Thymus (tissue), 11 donors: ENCODE data around the gene MCC. TPM values are rescaled to one million over a fixed set of nuclear protein-coding genes. Genes with fewer than 3 reads are reported as not detected.
A peak's percentile ranks its signal among the peaks of the same experiment; 100 is the strongest.

Source experiments
- DNase-seq, 9 donors: peaks; one replicate each; pipeline ENCODE4 v3.0.0-alpha.2; 2013; ENCODE audit warnings: low spot score in 9 of 9, low read depth in 6 of 9, missing footprints in 1 of 9
- H3K27ac ChIP-seq, 2 donors: one replicate each; pipeline ENCODE4 v1.5.1; 2013; ENCODE audit warnings: control low read depth in 1 of 2, low read depth in 1 of 2, low read length in 1 of 2, mild to moderate bottlenecking in 1 of 2, moderate library complexity in 1 of 2
- H3K27me3 ChIP-seq, 2 donors: one replicate each; pipeline ENCODE4 v1.5.1; 2013; ENCODE audit warnings: low read length in 1 of 2; ENCODE audit not compliant: control insufficient read depth in 2 of 2, insufficient read depth in 1 of 2
- H3K36me3 ChIP-seq, 2 donors: one replicate each; pipeline ENCODE4 v1.5.1; 2013; ENCODE audit warnings: low read length in 1 of 2, mild to moderate bottlenecking in 1 of 2, moderate library complexity in 1 of 2; ENCODE audit not compliant: control insufficient read depth in 2 of 2, insufficient read depth in 2 of 2
- H3K4me1 ChIP-seq, 2 donors: one replicate each; pipeline ENCODE4 v1.5.1; 2013; ENCODE audit warnings: low read length in 2 of 2; ENCODE audit not compliant: control insufficient read depth in 2 of 2, insufficient read depth in 2 of 2
- H3K4me3 ChIP-seq, 2 donors: one replicate each; pipeline ENCODE4 v1.5.1; 2013; ENCODE audit warnings: low read length in 2 of 2, control low read depth in 1 of 2, mild to moderate bottlenecking in 1 of 2
- H3K9me3 ChIP-seq, 2 donors: one replicate each; pipeline ENCODE4 v1.5.1; 2013; ENCODE audit warnings: low read length in 1 of 2, mild to moderate bottlenecking in 1 of 2; ENCODE audit not compliant: control insufficient read depth in 2 of 2, insufficient read depth in 1 of 2
- WGBS: extraction: QIAGEN DNeasy Blood & Tissue Kit; methylation state at CpG from one replicate; pipeline ENCODE4 v1.1.7; 2013; 5-methylcytosine and 5-hydroxymethylcytosine counted together
- polyA plus RNA-seq: library from polyadenylated mRNA; stranded (reverse); fragments of 200-250 nt; gene quantifications from one replicate; pipeline ENCODE4 v1.2.3, GENCODE V29; 2013
- total RNA-seq: library from RNA; stranded (reverse); fragments of 120-200 nt; gene quantifications from one replicate; pipeline ENCODE4 v1.2.4, GENCODE V29; 2013
- donor health status: healthy.

MCC gene
- total and polyA plus RNA-seq, 2 donors, result 5.1 to 7.0 TPM

DNA sequence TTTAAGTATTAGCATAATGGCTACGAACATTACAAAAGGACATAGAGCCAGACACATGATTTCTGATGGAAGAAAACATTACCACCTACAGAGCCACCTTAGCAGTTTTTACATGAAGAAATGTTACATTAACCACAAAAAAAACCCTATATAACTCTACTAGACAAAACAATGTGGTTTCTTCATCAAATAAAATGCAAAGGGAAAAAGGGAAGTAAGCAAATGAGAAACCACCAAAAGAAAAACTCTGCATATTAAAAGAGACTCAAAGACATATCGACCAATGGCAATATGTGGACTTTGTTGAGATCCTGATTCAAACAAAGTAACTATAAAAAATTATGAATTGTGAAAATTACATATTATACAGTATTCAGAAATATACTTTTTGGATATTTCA, 186.1 kb downstream of the MCC start:
- H3K4me3 ChIP-seq, result no peak overlapping the region
- no peak for DNase-seq
- no peaks in the 10 kb centered on the region for H3K36me3 ChIP-seq
- no peaks in the 10 kb centered on the region for H3K9me3 ChIP-seq
- peaks cover 0 to 4% of the 10 kb centered on the region in 2 donors for H3K27me3 ChIP-seq
- no peak overlapping the region for H3K27ac ChIP-seq
- H3K4me1 ChIP-seq, result no peaks in the 10 kb centered on the region
- 26% methylated on average over 2 of the region's 2 CpGs for WGBS

DNA sequence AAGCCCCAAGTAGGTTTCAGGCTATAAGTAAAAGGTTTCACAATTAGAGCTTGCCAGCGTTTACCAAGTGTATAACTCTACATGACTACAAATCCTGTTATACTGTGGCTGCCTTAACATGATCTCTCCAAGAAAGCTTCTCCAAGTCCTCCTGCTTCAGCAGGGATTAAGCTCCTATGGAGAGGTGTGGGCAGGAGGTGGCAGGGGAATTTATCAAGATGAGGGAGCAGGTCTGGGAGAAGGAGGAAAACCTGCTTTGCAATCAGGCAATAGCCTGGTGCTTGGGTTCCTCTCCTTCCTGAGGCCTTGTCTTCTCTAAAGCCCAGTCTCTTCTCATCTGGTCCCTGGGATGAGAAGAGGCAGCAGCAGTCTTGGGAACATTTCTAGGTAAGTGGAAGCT, 188.7 kb downstream of the MCC start:
- Histone ChIP-seq H3K27ac (no peak overlapping the region), H3K27me3 (peaks cover 7 to 27% of the 10 kb centered on the region in 2 donors), H3K4me1 (peaks cover 0 to 7% of the 10 kb centered on the region in 2 donors), H3K36me3 (no peaks in the 10 kb centered on the region), H3K9me3 (no peaks in the 10 kb centered on the region), H3K4me3 (no peak overlapping the region)
- no peak for DNase-seq
- 100% methylated on average over 1 of the region's 1 CpG for WGBS

DNA sequence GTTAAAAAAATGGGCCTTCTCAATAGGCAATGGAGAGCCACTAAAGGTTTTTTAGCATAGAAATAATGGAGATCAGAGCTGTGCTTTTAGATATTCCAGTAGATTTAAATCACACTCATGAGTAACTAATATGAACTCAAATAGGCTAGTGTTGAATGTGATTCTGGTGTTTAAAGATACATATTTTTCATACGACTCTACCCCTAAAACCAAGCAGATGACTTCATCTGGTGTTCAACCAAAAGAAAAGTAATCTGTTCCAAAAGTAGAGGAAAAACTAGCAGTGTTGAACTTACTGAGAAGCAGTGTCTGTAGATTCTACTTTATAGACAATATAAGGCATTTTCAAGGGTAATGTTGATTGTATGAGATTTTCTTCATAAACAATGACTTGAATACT, 191.6 kb downstream of the MCC start:
- WGBS, result 97% methylated on average over 1 of the region's 1 CpG
- no peaks in the 10 kb centered on the region for H3K36me3 ChIP-seq

DNA sequence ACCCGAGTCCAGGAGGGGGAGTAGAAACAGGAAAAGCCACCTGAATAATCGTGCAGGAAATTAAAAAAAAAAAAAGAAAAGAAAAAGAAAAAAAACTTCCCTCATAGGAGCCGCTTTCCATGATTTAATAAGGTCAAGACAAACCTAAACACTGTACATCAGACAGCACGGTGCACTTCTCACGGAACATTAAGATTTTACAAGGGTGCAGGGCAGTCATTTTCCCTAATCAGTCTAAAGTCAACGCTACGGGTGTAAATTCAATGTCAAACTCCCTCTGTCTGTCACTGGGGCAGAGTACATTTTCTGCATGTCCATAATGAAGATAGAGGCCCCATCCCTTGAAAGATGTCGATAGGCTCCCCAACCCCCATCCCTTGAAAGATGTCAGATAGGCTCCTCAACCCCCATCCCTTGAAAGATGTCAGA, 193.1 kb downstream of the MCC start:
- DNase-seq, result no peak
- peaks cover 0 to 17% of the 10 kb centered on the region in 2 donors for H3K4me1 ChIP-seq
- 7% methylated on average over 8 of the region's 8 CpGs for WGBS
- peaks cover 22 to 62% of the 10 kb centered on the region in 2 donors for H3K27me3 ChIP-seq
- H3K36me3 ChIP-seq, result no peaks in the 10 kb centered on the region
- H3K27ac ChIP-seq, result no peak overlapping the region
- peak overlapping the region; percentile 46 to 57 for H3K4me3 ChIP-seq
- no peaks in the 10 kb centered on the region for H3K9me3 ChIP-seq

More for the DNA sequence above, 191.6 kb downstream of the MCC start:
- H3K9me3 ChIP-seq, result no peaks in the 10 kb centered on the region
- peaks cover 18 to 56% of the 10 kb centered on the region in 2 donors for H3K27me3 ChIP-seq
- DNase-seq, result no peak
- peaks cover 0 to 17% of the 10 kb centered on the region in 2 donors for H3K4me1 ChIP-seq
- no peak overlapping the region for H3K4me3 ChIP-seq
- H3K27ac ChIP-seq, result no peak overlapping the region

DNA sequence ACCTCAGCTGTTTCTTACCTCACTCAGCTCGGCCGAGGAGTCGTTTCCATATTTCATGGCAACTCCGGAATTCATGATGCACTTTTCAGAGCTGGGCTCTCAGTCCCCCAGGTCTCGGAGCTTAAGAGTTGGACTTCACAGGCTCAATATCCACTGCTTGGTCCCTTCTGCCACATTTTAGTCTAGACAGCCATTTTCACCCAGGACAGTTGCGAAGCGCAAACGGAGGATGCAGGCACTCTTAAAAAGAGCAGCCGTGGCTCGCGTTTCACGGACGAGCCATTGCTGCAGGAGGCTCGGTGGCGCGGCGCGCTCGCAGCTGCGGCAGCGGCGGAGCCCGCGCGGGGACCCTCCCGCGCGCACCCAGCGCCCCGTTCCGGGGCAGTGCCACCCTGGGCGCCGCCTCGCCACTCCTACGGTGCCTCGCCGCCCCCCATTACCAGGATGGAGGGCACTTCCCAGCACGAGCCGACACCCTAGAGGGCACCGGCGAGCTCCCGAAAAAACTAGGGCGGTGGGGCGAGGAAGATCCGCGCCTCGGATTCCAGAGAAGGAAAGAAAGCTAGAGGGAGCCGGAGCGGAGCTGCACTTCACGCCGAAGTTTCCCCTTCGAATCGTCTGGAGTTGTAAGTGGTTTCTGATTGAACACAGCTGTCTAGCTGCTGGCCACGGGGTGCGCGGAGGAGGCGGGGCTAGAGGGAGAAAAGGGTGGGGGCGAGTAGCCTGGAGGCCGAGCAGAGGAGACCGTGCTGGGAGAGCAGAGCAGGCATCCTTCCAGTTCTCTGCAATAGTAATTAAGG, 193.7 kb downstream of the MCC start:
- WGBS, result under 1% methylated on average over 60 of the region's 60 CpGs
- Histone ChIP-seq H3K27me3 (peaks cover 22 to 62% of the 10 kb centered on the region in 2 donors), H3K9me3 (no peaks in the 10 kb centered on the region)

DNA sequence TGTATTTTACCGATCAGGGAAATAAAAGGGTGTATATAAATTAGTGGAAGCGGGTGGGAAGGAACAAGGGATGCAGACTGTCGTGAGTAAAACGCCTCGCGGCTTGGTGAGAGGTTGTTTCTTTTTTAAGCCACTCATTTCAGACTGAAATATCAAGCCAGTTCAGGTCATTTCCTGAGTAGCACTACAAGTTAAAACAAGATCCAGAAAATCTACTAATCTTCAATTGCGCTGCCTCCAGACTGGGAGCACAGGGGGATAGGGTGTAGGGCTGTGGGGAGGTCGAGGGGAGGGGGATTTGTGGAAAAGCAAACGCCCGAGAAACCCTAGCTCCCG, 194.3 kb downstream of the MCC start:
- H3K27me3 ChIP-seq, result peaks cover 22 to 62% of the 10 kb centered on the region in 2 donors
- WGBS, result 0% methylated on average over 11 of the region's 11 CpGs
- peak in 1 of 9 donors; percentile 35 for DNase-seq
- H3K27ac ChIP-seq, result peak overlapping the region in 1 of 2 donors; percentile 31
- H3K4me3 ChIP-seq, result peak overlapping the region; percentile 46 to 57
- H3K4me1 ChIP-seq, result peaks cover 0 to 17% of the 10 kb centered on the region in 2 donors
- H3K36me3 ChIP-seq, result no peaks in the 10 kb centered on the region
- no peaks in the 10 kb centered on the region for H3K9me3 ChIP-seq

More for the DNA sequence above, 193.7 kb downstream of the MCC start:
- H3K4me3 ChIP-seq, result peak overlapping the region; percentile 46 to 57
- peak in 7 of 9 donors; percentile 13 to 69 (median 35) for DNase-seq
- H3K36me3 ChIP-seq, result no peaks in the 10 kb centered on the region
- peaks cover 0 to 17% of the 10 kb centered on the region in 2 donors for H3K4me1 ChIP-seq
- H3K27ac ChIP-seq, result peak overlapping the region; percentile 31 to 60

DNA sequence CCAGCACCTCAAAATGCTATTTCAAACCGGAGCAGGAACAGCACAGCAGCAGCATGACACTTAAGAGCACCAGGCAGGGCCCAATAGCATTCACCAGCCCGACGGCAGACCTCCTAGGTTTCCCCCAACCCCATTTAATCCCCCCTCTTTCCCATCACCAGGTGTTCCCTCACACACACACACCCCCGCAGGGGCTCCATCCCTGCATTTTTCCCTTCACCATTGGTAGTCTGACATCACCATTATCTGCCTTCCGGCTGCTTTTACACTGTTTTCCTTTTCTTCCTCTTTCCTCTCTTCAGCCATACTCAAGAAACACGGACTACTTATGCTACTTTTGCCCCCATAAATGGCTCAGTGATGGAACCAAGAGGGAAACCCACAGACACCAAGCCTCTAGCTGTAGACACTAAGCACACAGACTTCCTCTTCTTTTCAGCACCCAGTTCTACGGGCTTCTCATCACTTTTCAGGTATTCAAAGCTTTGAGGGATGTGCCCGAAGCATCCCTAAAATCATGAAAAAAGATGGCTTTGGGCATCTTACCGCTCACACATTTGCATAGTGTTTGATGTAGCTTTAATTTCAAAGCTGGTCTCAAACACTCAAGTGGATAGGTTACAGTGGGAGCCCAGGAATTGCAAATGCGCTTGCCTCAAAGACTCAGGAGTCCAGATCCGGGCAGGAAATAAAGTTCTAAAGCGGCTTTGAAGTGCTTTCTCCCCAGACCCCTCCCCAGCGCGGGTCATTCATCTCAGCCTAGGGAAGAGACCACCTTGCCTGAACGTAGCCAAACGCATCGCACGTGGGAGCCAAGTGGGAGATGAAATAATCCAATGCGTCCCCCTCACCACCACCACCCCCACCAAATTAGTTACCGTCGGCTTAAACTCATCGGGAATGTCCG, 194.9 kb downstream of the MCC start:
- DNase-seq, result peak in 1 of 9 donors; percentile 25
- Histone ChIP-seq H3K27ac (no peak overlapping the region), H3K4me1 (peaks cover 0 to 17% of the 10 kb centered on the region in 2 donors), H3K9me3 (no peaks in the 10 kb centered on the region), H3K4me3 (peak overlapping the region; percentile 46 to 57), H3K36me3 (no peaks in the 10 kb centered on the region), H3K27me3 (peaks cover 22 to 62% of the 10 kb centered on the region in 2 donors)
- WGBS, result 4% methylated on average over 23 of the region's 23 CpGs

DNA sequence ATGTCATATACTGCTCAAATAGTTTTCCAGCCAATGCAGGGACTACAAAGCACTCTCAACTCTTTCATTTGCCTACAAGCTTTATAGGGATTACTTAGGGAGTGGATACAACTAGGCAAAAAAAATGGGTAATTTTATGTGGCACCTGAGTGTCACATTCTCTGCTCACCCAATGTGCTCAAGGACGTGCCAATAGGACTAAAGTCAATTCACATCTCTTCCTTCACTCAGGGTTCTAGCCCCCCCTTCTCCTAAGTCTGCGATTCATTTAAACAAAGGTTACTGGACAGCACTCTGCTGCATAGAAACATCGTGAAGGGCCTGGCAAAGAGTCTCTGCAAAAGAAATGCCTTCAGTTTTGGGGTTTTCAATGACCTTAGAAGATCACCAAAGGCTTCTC, 195.8 kb downstream of the MCC start:
- whole genome bisulfite sequencing, result 90% methylated on average over 3 of the region's 3 CpGs
- H3K36me3 ChIP-seq, result no peaks in the 10 kb centered on the region

DNA sequence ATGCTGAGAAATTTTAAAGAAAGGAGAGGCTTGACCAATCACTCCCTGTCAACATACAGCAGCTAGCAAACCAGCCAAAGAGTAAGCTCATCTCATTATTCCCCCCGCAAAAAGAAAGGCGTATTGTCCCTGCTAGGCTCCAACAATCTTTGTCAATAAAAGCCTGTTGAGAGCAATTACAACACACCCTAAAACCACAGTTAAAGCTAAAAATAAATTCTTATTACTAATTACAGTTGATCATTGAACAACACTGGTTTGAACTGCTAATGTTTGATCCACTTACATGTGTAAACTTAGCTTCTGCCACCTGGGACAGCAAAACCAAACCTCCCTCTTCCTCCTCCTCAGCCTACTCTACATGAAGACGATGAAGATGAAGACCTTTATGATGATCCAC, 204.7 kb downstream of the MCC start:
- H3K27me3 ChIP-seq, result no peaks in the 10 kb centered on the region
- no peaks in the 10 kb centered on the region for H3K36me3 ChIP-seq
- no peaks in the 10 kb centered on the region for H3K9me3 ChIP-seq
- 98% methylated on average over 3 of the region's 3 CpGs for WGBS
- H3K4me1 ChIP-seq, result no peaks in the 10 kb centered on the region
- no peak for DNase-seq
- H3K27ac ChIP-seq, result no peak overlapping the region
- H3K4me3 ChIP-seq, result no peak overlapping the region

More for the DNA sequence above, 195.8 kb downstream of the MCC start:
- H3K4me3 ChIP-seq, result no peak overlapping the region
- peaks cover 22 to 61% of the 10 kb centered on the region in 2 donors for H3K27me3 ChIP-seq
- peaks cover 0 to 17% of the 10 kb centered on the region in 2 donors for H3K4me1 ChIP-seq
- H3K9me3 ChIP-seq, result no peaks in the 10 kb centered on the region
- H3K27ac ChIP-seq, result no peak overlapping the region
- no peak for DNase-seq
